Posterior vena cava (tissue), 2 donors: Measurements from ENCODE around the gene MX1. TPM values are rescaled to one million over a fixed set of nuclear protein-coding genes. Genes with fewer than 3 reads are reported as not detected.

Experiments used
- DNase-seq: peaks from one replicate; pipeline ENCODE4 v3.0.0-alpha.2; 2020; ENCODE audit warnings: low spot score
- intact Hi-C, 2 donors: fragments of 100-400 bp; cut with DNase I; formaldehyde crosslinking; loops; one replicate each; pipeline versions ENCODE4 v1.14.1 to v1.14.2; 2022 to 2023
- total RNA-seq, 2 donors: library from RNA; stranded (reverse); fragmentation: NEBNext Ultra II Directional; extraction: Animal tissue kit (Norgen Biotek cat#: 25700); gene quantifications; one replicate each; pipeline ENCODE4 v1.2.1, GENCODE V29; 2021
- donor health status: DM: yes; HTN: yes; CAD: no.
- donor health status: DM: yes; HTN: yes; CAD: no.

MX1 gene
- total RNA-seq, 2 donors from 2014 or later, result 14.0 to 52.2 TPM

GRCh38 chr21:41478319-41479177, 52.5 kb downstream of the MX1 start:
- no peak for DNase-seq
- intact Hi-C loops, result no loop called here

GRCh38 chr21:41479686-41480085, 53.6 kb downstream of the MX1 start:
- intact Hi-C loops, result no loop called here
- no peak for DNase-seq

GRCh38 chr21:41480086-41480690, 54.1 kb downstream of the MX1 start:
- DNase-seq, result peak; percentile 80
- intact Hi-C loops, result no loop called here

- peak; percentile 8 for DNase-seq
- intact Hi-C loops, result no loop called here
Observed at GRCh38 chr21:41481191-41481590, 55.2 kb downstream of the MX1 start.

GRCh38 chr21:41482301-41482700, 56.3 kb downstream of the MX1 start:
- no peak for DNase-seq
- intact Hi-C loops, result no loop called here

GRCh38 chr21:41482980-41483379, 56.9 kb downstream of the MX1 start:
- DNase-seq, result no peak
- intact Hi-C loops, result no loop called here

- no peak for DNase-seq
- intact Hi-C loops, result no loop called here
Observed at GRCh38 chr21:41483415-41483814, 57.4 kb downstream of the MX1 start.

- no peak for DNase-seq
- intact Hi-C loops, result no loop called here
Observed at GRCh38 chr21:41483973-41484372, 57.9 kb downstream of the MX1 start.

GRCh38 chr21:41487082-41487481, 61.0 kb downstream of the MX1 start:
- DNase-seq, result no peak
- intact Hi-C loops, result no loop called here

GRCh38 chr21:41488080-41488479, 62.0 kb downstream of the MX1 start:
- DNase-seq, result peak; percentile 52
- intact Hi-C loops, result no loop called here

GRCh38 chr21:41489329-41489728, 63.3 kb downstream of the MX1 start:
- peak; percentile 38 for DNase-seq

GRCh38 chr21:41490330-41490729, 64.3 kb downstream of the MX1 start:
- intact Hi-C loops, result no loop called here
- DNase-seq, result peak; percentile 17

More at GRCh38 chr21:41489329-41489728, 63.3 kb downstream of the MX1 start:
- intact Hi-C loops, result no loop called here

GRCh38 chr21:41491412-41491811, 65.4 kb downstream of the MX1 start:
- no peak for DNase-seq

GRCh38 chr21:41494242-41494641, 68.2 kb downstream of the MX1 start:
- DNase-seq, result no peak
- intact Hi-C loops, result no loop called here

More at GRCh38 chr21:41491412-41491811, 65.4 kb downstream of the MX1 start:
- intact Hi-C loops, result no loop called here

GRCh38 chr21:41497008-41497407, 71.0 kb downstream of the MX1 start:
- DNase-seq, result no peak
- intact Hi-C loops, result no loop called here

GRCh38 chr21:41497788-41498187, 71.7 kb downstream of the MX1 start:
- intact Hi-C loops, result no loop called here
- no peak for DNase-seq

GRCh38 chr21:41499920-41500319, 73.9 kb downstream of the MX1 start:
- intact Hi-C loops, result no loop called here
- no peak for DNase-seq

- no peak for DNase-seq
- intact Hi-C loops, result no loop called here
Observed at GRCh38 chr21:41500363-41500762, 74.3 kb downstream of the MX1 start.

- intact Hi-C loops, result no loop called here
- DNase-seq, result no peak
Observed at GRCh38 chr21:41500931-41501381, 74.9 kb downstream of the MX1 start.

GRCh38 chr21:41501919-41502318, 75.9 kb downstream of the MX1 start:
- intact Hi-C loops, result no loop called here
- no peak for DNase-seq

- DNase-seq, result no peak
- intact Hi-C loops, result no loop called here
Observed at GRCh38 chr21:41503331-41503730, 77.3 kb downstream of the MX1 start.
